ENCODE data around the gene ELF3.
"Not testable (repeated sequence)": the region's sequence is repeated elsewhere in the genome, so short reads cannot be mapped to it uniquely, and the experiment has no call there.

The ELF3 gene

DNA sequence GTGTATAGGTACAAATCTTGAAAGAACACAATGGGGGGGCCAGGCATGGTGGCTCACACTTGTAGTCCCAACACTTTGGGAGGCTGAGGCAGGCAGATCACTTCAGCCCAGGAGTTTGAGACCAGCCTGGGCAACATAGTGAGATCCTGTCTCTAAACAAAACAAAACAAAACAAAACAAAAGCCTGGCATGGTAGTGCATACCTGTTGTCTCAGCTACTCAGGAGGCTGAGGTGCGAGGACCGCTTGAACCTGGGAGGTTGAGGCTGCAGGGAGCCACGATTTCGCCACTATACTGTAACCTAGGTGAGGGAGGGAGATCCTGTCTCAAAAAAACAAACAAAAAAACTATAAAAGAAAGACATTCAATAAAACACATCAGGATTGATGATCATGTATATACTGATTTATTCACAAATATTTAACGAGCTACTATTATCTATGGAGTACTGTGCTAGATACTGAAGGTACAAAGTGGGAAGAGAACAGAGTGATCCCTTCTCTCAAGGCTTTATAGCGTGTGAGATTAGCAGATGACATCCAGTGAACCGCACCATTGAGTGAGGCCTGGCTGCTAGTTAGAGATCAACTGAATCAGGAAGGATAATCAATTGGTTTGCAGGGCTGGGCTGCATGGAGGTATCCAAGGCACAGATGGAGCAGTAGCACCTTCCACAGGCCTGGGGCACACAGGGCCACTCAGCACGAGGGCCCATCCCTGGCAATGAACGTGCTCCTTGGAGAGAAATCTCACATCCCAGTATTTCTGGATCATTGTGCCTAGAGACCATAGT, 26.4 kb downstream of the ELF3 start:
- no peak for DNase-seq (ENCODE audit: low read depth)

DNA sequence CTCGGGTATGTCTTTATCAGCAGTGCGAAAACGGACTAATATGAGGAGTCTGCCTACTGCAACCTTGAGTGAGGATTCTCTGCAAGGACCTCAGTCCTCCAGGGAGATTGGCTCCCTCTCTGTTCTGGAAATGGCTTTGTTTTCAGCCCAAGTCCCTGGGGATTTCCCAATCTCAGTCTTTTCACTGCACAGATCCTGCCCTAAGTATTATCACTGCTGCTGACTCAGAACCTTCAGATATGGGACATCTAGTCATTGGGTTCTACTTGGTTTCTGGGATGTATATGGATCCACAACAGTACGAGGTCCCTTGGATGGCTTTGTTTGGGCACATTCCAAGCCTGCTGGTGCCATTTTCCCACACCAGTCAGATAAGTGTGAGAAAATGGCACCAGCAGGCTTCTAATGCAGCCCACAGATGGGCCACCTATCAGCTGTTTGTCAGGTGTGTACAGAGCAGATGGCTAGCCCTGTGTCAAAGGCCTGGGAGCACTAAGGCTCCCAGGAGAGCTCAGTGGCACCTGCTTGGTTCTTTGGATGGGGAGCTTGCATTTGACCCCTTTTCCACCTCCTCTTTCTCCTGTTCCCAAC, 27.4 kb downstream of the ELF3 start:
- DNase-seq (ENCODE audit: low read depth) = peak; percentile 81

DNA sequence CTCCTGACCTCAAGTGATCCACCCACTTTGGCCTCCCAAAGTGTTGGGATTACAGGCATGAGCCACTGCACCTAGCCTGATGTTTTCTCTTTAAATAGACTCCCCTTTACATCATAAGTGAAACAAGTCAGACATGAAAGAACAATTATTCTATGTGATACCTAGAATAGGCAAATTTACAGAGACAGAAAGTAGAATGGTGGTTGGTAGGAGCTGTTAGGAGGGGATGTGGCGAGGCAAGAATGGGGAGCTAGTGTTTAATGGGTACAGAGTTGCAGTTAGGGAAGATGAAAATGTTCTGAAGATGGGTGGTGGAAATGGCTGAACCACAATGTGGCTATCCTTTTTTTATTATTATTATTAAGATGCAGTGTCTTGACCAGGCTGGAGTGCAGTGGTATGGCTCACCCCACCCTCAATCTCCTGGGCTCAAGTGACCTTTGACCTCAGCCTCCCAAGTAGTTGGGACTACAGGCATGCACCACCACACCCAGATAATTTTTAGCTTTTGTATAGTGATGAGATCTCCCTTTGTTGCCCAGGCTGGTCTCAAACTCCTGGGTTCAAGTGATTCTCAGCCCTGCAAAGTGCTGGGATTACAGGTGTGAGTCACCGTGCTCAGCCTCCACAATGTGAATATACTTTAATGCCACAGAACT, 28.4 kb downstream of the ELF3 start:
- DNase-seq (ENCODE audit: low read depth) = no peak

DNA sequence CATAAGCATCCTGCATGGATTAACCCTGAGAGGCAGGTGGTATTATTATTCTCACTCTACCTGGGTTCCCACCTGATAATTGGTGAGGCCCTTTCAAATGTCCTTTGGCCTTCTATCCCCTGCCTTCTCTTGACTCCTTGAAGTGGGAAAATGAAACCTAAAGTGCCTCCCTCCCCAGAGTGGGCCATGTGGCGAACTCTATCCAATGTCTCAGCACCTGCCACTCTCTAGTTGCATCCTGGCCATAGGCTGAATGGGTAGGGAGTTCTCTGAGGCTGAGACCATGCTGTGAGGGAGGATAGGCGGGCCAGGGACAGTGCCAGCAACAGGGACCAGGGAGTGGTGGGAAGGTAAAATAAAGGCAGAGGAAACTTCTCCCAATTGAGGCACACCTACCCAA, 35.3 kb downstream of the ELF3 start:
- no peak for DNase-seq (ENCODE audit: low read depth)

DNA sequence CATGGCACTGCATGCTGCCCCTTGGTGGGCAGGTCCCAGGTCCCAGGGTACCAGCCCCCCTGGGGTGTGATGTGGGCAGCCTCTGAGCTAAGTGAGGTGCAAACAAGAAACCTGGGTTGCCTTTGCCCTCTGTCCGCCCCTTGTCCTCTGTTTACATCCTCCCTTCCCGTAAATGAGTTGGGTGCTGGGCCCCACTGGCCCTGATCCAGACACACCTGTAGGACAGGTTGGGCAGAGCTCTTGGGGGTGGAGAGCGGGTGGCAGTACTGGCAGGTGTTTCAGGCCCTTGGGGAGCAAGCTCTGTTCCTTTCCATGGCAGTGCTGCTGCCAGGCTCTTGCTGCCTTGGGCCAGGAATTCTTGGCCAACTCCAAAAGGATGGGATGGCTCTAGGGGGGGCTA, 35.8 kb downstream of the ELF3 start:
- DNase-seq (ENCODE audit: low read depth) = no peak

DNA sequence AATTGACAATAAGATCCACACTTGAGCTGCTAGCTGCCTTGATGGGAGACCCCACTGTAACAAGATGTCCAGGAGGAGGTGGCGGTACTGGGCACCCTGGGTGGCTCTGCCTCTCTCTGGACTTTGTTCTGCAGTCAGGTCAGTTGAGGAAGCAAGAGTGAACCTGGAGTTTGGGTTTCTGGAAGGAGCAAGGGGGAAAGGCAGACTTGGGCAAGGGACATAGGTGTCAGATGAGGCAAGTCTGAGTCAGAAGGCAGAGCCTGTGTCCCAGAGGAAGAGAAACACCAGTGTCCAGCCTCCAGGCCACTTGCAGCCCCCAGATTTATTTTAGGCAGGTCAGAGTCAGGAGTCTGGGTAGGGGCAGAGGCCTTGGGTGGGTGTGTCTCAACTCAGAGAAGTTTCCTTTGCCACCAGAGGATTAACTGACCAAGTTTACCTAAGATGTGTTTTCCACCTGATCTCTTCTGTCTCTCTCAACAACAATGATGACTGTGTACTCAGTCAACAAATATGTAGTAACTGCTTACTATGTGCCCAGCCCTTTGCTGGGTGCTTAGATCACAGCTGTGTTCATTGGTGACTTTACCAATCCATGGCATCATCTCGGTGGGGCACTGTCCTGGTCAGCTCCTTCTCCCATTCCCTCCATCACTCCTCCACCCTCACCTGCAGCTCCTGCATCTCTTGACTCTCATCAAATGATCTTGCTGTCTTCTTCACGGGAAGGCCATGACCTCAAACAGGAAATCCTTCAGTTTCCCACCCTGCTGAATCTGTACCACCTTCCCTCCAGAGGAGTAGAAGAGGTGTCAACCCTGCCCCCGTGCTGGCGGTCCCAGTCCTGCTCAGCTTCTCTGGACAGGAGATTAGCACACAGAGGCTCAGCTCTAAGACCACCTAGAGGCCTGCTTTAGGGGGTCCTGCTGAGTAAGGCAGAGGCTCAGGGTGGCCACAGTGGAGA, 36.6 kb downstream of the ELF3 start:
- no peak for DNase-seq (ENCODE audit: low read depth)

DNA sequence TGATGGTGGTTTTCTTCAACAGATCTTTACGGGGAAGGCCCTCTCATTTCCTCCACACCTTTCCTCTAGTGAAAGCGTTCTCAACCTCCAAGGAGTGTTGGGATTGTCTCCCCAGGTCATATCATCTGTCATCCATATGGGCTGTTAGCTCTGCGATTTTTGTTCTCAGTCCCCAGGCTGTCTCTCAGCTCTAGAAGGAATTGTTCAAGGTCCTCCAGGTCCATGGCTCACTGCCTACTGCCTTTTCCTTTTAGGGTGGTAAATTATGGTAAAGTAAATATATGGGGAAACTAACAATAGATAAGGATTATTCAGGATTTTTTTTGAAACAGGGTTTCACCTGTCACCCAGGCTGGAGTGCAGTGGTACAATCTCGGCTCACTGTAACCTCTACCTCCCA, 37.6 kb downstream of the ELF3 start:
- no peak for DNase-seq (ENCODE audit: low read depth)

DNA sequence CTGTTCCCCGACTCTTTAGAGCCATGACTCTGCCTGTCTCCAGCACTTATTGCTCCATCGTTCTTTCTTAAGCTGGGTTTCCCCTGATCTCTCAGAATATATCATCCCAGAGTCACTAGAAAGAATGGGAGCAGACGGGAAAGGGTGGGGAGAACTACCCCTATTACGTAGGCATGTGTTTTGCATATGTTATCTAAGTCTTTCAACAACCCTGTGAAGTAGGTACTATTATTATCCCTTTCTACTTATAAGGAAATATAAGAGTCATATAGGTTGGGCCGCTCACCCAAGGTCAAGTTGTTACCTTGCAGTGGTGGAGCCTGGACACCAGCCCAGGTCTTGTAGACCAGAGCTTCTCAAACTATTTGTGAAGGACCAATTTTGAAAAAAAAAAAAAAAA, 38.7 kb downstream of the ELF3 start:
- DNase-seq (ENCODE audit: low read depth) = no peak

DNA sequence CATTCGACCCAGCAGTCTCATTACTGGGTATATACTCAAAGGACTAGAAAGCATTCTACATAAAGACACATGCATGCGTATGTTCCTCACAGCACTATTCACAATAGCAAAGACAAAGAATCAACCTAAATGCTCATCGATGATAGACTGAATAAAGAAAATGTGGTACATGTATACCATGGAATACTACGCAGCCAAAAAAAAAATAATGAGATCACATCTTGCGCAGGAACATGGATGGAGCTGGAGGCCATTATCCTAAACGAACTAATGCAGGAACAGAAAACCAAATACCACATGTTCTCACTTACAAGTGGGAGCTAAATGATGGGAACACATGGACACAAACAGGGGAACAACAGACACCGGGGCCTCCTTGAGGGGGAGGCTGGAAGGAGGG, 43.7 kb downstream of the ELF3 start:
- no peak for DNase-seq (ENCODE audit: low read depth)

DNA sequence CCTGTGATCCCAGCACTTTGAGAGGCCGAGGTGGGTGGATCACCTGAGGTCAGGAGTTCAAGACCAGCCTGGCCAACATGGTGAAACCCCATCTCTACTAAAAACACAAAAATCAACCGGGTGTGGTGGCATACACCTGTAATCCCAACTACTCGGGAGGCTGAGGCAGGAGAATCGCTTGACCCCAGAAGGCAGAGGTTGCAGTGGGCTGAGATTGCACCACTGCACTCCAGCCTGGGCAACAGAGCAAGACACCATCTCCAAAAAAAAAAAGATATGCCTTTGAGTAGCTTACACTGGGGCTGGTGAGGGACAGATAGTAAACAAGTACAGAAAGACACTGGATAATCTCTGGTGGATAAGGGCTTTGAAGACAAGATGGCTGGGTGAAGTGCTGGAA, 44.3 kb downstream of the ELF3 start:
- not testable (repeated sequence) for DNase-seq (ENCODE audit: low read depth)

DNA sequence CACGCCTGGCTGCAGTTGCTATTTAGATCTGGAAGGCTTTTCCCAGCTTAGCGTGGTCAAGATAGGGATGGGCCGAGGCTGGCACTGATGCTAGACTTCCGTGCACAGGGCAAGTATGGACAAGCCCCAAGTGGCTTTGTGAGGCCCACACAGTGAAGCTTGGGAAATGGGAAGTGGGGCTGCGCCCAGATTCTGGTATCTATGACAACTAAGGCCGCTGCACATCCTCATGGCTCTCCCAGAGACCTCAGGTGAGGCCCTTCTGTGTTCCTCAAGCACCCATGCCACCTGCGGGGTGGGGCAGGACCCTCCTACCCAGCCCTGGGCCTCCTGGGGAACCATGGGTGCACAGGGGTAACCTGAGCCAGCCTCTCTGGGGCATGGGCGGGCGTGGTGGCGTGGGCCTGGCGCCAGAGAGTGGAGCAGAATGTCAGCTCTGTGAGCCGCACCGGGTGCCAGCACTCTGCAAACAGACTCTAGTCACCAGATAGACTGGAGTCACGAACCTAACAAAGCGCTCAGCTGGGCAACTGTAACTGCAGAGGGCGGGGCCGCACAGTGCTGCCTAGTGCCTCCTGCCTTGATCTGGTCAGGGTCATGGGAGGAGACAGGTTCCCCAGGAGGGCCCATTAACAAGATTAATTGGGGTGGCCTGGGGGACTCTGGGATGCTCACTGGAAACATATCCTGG, 46.4 kb downstream of the ELF3 start:
- DNase-seq (ENCODE audit: low read depth) = no peak

DNA sequence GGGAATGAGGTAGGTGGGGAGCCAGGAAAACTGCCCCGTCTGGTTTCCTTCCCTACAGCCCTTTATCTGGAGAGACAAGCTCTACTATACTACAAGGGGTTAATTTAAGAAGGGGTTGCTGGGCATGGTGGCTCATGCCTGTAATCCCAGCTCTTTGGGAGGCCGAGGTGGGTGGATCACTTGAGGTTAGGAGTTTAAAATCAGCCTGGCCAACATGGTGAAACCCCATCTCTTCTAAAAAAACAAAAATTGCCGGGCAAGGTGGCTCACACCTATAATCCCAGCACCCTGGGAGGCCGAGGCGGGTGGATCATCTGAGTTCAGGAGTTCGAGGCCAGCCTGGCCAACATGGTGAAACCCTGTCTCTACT, 46.9 kb downstream of the ELF3 start:
- DNase-seq (ENCODE audit: low read depth) = not testable (repeated sequence)

DNA sequence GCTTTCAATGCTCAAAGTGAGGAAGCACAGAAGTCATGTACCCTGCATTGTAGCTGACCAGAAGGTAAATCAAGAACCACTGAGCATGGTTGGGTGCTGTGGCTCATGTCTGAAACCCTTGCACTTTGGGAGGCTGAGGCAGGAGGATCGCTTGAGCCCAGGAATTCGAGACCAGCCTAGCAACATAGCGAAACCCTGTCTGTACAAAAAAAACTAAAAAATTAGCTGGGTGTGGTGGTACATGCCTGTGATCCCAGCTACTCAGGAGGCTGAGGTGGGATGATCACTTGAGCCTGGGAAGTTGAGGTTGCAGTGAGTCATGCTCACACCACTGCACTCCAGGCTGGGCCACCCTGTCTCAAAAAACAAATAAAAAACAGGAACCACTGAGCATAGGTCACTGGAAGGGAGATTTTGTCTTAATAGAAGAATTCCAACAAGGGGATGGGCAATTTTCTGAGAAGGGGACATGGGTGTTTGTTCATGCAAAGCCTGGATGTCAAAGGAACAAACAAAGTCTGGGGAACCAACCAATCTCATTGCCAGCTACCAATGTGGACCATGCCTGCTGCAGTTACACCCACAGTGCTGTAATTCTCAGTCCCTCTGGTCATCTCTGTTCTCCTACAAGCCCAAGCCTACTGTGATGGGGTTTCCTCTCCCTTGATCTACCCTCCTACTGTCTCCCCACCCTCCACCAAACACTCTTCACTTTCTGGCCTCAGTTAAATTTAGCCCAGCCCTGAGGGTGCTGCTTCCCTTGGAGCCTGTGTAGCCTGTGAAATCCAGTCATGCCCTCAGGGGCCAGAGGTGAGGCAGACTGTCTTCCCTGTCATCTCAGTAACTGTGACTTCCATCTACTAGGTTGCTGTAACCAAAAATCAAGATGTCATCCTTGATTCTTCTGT, 47.9 kb downstream of the ELF3 start:
- DNase-seq (ENCODE audit: low read depth) = peak; percentile 55

DNA sequence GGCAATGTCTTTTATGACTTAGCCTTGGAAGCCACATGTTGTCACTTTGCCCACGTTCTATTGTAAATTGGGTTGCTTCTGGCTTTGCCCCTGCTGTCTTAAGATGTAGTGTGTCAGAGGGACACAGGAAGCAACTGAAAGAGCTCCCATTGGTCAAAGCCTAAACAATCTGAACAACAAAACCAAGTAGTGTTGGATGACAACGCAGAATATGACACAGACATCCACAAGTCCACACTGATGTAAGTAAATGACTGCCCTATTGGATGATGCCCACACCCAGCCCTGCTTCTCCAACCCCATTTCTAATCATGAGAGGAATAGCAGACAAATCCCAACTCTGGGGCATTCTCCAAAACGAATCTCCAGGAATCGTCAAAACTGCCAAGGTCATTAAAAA, 50.7 kb downstream of the ELF3 start:
- DNase-seq (ENCODE audit: low read depth) = no peak

DNA sequence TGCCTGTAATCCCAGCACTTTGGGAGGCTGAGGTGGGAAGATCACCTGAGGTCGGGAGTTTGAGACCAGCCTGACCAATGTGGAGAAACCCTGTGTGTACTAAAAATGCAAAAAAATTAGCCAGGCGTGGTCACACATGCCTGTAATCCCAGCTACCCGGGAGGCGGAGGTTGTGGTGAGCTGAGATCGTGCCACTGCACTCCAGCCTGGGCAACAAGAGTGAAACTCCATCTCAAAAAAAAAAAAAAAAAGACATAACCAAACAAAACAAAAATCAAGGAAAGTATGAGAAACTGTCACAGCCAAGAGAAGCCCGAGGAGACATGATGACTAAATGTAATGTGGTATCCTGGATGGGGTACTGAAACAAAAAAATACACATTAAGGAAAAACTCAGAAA, 51.4 kb downstream of the ELF3 start:
- DNase-seq (ENCODE audit: low read depth) = not testable (repeated sequence)

DNA sequence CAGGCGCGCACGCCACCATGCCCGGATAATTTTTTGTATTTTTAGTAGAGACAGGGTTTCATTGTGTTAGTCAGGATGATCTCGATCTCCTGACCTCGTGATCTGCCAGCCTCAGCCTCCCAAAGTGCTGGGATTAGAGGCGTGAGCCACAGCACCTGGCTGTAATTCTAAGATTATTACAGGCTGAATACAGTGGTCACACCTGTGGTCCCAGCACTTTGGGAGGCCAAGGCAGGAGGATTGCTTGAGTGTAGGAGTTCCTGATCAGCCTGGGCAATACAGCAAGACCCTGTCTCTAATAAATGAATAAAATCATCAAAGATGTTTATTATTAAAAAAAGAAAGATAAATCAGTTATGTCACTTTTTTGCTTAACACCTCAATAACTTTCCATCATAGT, 52.2 kb downstream of the ELF3 start:
- DNase-seq (ENCODE audit: low read depth) = not testable (repeated sequence)

DNA sequence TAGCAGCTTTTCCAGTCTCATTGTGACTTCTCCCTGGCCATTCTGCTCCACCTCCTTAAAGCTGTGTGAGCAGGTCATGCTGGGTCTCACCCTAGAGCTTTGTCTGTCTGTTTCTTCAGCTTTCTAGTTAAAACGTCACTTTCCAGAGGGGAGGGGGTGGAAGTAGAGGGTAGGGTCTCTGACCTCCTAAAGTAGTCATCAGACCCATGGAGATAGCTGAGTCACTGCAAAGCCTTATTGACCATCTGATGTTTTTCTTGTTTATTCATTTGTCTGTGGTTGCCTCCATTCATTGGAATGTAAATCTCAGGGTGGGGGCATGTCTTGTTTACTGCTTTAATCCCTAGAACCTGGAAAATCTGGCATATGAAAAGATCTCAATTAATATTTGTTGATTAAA, 52.7 kb downstream of the ELF3 start:
- peak; percentile 37 for DNase-seq (ENCODE audit: low read depth)

DNA sequence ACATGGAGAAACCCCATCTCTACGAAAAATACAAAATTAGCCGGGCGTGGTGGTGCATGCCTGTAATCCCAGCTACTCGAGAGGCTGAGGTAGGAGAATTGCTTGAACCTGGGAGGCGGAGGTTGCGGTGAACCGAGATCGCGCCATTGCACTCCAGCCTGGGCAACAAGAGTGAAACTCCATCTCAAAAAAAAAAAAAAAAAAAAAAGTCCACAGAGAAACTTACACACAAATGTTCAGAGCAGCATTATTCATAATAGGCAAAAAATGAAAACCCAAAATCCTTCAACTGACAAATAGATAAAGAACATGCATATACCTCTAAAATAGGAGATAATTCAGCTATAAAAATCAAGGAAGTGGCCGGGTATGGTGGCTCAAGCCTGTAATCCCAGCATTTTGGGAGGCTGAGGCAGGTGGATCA, 54.5 kb downstream of the ELF3 start:
- DNase-seq (ENCODE audit: low read depth) = not testable (repeated sequence)

Measured in iris pigment epithelial cell (primary cell).